Endometrium (tissue), 2 donors: ENCODE measurements around the gene AKNA.

Source experiments
- FAIRE-seq: peaks from 2 replicates; lab custom pipeline; 2012; peaks lifted over from hg19 to GRCh38; lab: Jason Lieb, UNC
- donor health status: control.
- donor health status: control.

AKNA gene

GRCh38 chr9:114387680-114388356, at the start of gene AKNA:
Gene AKNA, minus strand, starts transcription at chr9:114387982. Its CDS starts 6,649 bp downstream, at chr9:114381333.
- FAIRE-seq, result no peak

GRCh38 chr9:114437401-114437893, 49.7 kb upstream of the AKNA start:
- FAIRE-seq, result no peak

- no peak for FAIRE-seq
Measured at GRCh38 chr9:114434878-114435311, 47.1 kb upstream of the AKNA start.

GRCh38 chr9:114433720-114434255, 46.0 kb upstream of the AKNA start:
- no peak for FAIRE-seq

GRCh38 chr9:114433086-114433485, 45.3 kb upstream of the AKNA start:
- no peak for FAIRE-seq

GRCh38 chr9:114432323-114433067, 44.7 kb upstream of the AKNA start:
- FAIRE-seq, result no peak

GRCh38 chr9:114431770-114432169, 44.0 kb upstream of the AKNA start:
- FAIRE-seq, result no peak

GRCh38 chr9:114431003-114431402, 43.2 kb upstream of the AKNA start:
- no peak for FAIRE-seq

- FAIRE-seq, result no peak
Measured at GRCh38 chr9:114430457-114430856, 42.7 kb upstream of the AKNA start.

GRCh38 chr9:114429488-114429887, 41.7 kb upstream of the AKNA start:
- no peak for FAIRE-seq

GRCh38 chr9:114428466-114428865, 40.7 kb upstream of the AKNA start:
- no peak for FAIRE-seq

GRCh38 chr9:114427644-114428043, 39.9 kb upstream of the AKNA start:
- no peak for FAIRE-seq

GRCh38 chr9:114426046-114426948, 38.5 kb upstream of the AKNA start:
- FAIRE-seq, result no peak

GRCh38 chr9:114425126-114425525, 37.3 kb upstream of the AKNA start:
- no peak for FAIRE-seq

- no peak for FAIRE-seq
Measured at GRCh38 chr9:114424126-114424525, 36.3 kb upstream of the AKNA start.

GRCh38 chr9:114423181-114423580, 35.4 kb upstream of the AKNA start:
- FAIRE-seq, result no peak

- FAIRE-seq, result no peak
Measured at GRCh38 chr9:114421147-114421546, 33.4 kb upstream of the AKNA start.

- no peak for FAIRE-seq
Measured at GRCh38 chr9:114419796-114420195, 32.0 kb upstream of the AKNA start.

- FAIRE-seq, result no peak
Measured at GRCh38 chr9:114418053-114418452, 30.3 kb upstream of the AKNA start.

GRCh38 chr9:114417511-114417910, 29.7 kb upstream of the AKNA start:
- FAIRE-seq, result no peak

- FAIRE-seq, result no peak
Measured at GRCh38 chr9:114416906-114417305, 29.1 kb upstream of the AKNA start.

GRCh38 chr9:114416290-114416689, 28.5 kb upstream of the AKNA start:
- FAIRE-seq, result no peak
